Parathyroid adenoma (tissue), 2 donors: Measurements from ENCODE around the gene NXT1.

Experiments
- H2AFZ ChIP-seq: fragments of 300-600 bp; sonication (generic); one replicate; pipeline ENCODE4 v1.7.0; 2017; ENCODE audit warnings: antibody characterized with exemption, mild to moderate bottlenecking
- H3K27ac ChIP-seq: fragments of 300-600 bp; sonication (generic); one replicate; pipeline ENCODE4 v1.7.0; 2017
- H3K27me3 ChIP-seq: fragments of 300-600 bp; sonication (generic); one replicate; pipeline ENCODE4 v1.7.0; 2017; ENCODE audit warnings: low read length; ENCODE audit not compliant: control insufficient read depth, insufficient read depth
- H3K36me3 ChIP-seq: fragments of 300-600 bp; sonication (generic); one replicate; pipeline ENCODE4 v1.7.0; 2017; ENCODE audit warnings: low read length; ENCODE audit not compliant: control insufficient read depth, insufficient read depth
- H3K4me1 ChIP-seq: fragments of 300-600 bp; sonication (generic); one replicate; pipeline ENCODE4 v1.7.0; 2017; ENCODE audit warnings: control low read depth
- H3K4me2 ChIP-seq: fragments of 300-600 bp; sonication (generic); one replicate; pipeline ENCODE4 v1.7.0; 2017; ENCODE audit warnings: low read length
- H3K4me3 ChIP-seq: fragments of 300-600 bp; sonication (generic); one replicate; pipeline ENCODE4 v1.7.0; 2017; ENCODE audit warnings: low read depth, low read length
- H3K79me2 ChIP-seq: fragments of 300-600 bp; sonication (generic); one replicate; pipeline ENCODE4 v1.7.0; 2017; ENCODE audit warnings: control low read depth
- H3K9ac ChIP-seq: fragments of 300-600 bp; sonication (generic); one replicate; pipeline ENCODE4 v1.7.0; 2017; ENCODE audit warnings: mild to moderate bottlenecking
- H3K9me3 ChIP-seq: fragments of 300-600 bp; sonication (generic); one replicate; pipeline ENCODE4 v1.7.0; 2017; ENCODE audit warnings: low read length; ENCODE audit not compliant: control insufficient read depth
- TF ChIP-seq, protein P1 (sequence below): fragments of 300-600 bp; sonication (generic); IDR thresholded peaks from one replicate; pipeline ENCODE4 v1.7.0; 2017; ENCODE audit warnings: antibody characterized with exemption, mild to moderate bottlenecking
- donor health status: primary hyperparathyroidism.

NXT1 gene

DNA sequence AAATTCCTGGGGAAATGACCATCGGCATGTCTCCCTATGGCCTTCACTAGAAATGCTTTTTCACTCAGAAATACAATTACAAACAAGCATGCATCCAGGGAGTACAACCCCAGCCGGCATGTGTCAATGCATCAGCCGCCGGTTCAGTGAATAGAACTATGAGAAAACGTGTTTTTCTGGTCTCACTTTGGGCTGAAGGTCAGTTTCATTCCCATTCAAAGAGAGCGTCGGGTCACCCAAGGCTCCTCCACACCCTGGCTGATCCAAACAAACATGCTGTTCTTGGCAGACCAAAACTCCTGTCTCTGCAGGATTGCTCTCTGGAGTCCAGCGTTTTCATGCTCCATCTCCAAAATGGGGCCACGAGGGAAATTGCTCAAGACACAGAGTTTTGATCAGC lies 35.5 kb upstream of the NXT1 start:
- Histone ChIP-seq H3K9ac (no peak overlapping the region), H3K27me3 (no peaks in the 10 kb centered on the region), H3K9me3 (no peaks in the 10 kb centered on the region), H3K4me1 (no peaks in the 10 kb centered on the region), H2AFZ (no peak overlapping the region), H3K4me2 (no peak overlapping the region), H3K27ac (no peak overlapping the region), H3K36me3 (no peaks in the 10 kb centered on the region), H3K79me2 (no peaks in the 10 kb centered on the region), H3K4me3 (no peak overlapping the region)
- TF ChIP-seq, protein P1, sequence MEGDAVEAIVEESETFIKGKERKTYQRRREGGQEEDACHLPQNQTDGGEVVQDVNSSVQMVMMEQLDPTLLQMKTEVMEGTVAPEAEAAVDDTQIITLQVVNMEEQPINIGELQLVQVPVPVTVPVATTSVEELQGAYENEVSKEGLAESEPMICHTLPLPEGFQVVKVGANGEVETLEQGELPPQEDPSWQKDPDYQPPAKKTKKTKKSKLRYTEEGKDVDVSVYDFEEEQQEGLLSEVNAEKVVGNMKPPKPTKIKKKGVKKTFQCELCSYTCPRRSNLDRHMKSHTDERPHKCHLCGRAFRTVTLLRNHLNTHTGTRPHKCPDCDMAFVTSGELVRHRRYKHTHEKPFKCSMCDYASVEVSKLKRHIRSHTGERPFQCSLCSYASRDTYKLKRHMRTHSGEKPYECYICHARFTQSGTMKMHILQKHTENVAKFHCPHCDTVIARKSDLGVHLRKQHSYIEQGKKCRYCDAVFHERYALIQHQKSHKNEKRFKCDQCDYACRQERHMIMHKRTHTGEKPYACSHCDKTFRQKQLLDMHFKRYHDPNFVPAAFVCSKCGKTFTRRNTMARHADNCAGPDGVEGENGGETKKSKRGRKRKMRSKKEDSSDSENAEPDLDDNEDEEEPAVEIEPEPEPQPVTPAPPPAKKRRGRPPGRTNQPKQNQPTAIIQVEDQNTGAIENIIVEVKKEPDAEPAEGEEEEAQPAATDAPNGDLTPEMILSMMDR: no peak

DNA sequence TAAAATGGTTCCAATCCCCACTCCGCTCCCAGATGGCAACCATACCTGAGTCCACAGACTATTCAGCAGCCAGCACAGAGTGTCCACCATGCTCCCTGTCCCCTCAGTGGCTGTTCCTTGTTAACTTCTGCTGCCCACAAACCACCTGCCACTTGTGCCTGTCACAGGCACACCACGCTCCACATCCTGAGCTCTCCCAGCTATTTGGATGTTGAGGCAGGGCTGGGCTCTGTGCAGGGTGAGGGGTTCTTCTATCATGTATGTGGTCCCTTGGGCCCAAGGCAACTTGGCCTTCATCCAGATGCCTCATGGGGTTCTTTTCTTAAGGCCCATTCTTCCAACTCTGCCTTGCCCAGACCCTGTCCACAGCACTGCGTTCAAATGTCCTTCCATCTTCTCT lies 34.0 kb upstream of the NXT1 start:
- no peaks in the 10 kb centered on the region for H3K79me2 ChIP-seq
- TF ChIP-seq, protein P1: no peak
- H3K4me2 ChIP-seq: no peak overlapping the region
- H3K4me1 ChIP-seq: no peaks in the 10 kb centered on the region
- H3K36me3 ChIP-seq: no peaks in the 10 kb centered on the region
- H3K9me3 ChIP-seq: no peaks in the 10 kb centered on the region
- no peak overlapping the region for H3K9ac ChIP-seq
- H3K4me3 ChIP-seq: no peak overlapping the region
- H3K27ac ChIP-seq: no peak overlapping the region
- no peak overlapping the region for H2AFZ ChIP-seq
- H3K27me3 ChIP-seq: no peaks in the 10 kb centered on the region

DNA sequence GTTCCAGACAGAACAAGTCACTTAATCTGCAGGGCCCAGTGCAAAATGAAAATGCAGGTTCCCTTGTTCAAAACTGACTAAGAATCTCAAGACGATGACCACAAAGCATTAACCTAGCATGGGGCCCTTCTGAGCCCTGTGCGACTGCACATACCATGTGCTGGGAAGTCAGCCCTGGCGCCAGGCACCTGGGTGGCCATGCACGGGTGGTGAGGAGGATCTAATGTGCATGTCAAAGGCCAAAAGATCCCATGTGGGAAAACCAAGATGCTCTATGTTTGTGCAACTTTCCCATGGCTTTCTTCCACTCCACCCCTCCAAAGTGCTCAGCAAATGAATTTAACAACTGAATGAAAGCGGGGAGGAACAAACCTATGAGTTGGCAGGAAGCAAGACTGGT lies 33.5 kb upstream of the NXT1 start:
- TF ChIP-seq, protein P1: no peak
- no peak overlapping the region for H3K27ac ChIP-seq
- H3K79me2 ChIP-seq: no peaks in the 10 kb centered on the region
- H3K27me3 ChIP-seq: no peaks in the 10 kb centered on the region
- no peaks in the 10 kb centered on the region for H3K4me1 ChIP-seq
- no peak overlapping the region for H2AFZ ChIP-seq
- no peaks in the 10 kb centered on the region for H3K36me3 ChIP-seq
- no peaks in the 10 kb centered on the region for H3K9me3 ChIP-seq
- no peak overlapping the region for H3K9ac ChIP-seq
- H3K4me2 ChIP-seq: no peak overlapping the region
- no peak overlapping the region for H3K4me3 ChIP-seq

DNA sequence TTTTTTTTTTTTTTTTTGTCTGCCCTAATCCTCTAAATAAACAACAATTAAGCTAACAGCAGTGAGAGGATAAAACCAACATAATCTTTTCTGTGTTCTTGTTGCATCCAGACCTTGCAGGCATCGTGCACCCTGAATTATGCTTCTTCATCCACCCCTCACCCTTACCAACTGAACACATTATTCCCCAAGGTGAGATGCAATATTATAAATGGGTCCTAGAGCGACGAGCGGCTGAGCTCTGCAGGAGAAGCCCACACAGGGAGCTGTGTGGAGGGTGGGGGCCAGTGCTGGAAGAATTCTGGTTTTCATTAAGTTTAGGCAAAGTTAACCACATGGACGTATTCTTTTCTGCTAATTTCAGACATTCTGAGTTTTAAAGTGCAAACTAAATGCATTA lies 32.2 kb upstream of the NXT1 start:
- Histone ChIP-seq H3K4me2 (no peak overlapping the region), H3K9ac (no peak overlapping the region), H3K4me3 (no peak overlapping the region), H2AFZ (no peak overlapping the region), H3K27me3 (no peaks in the 10 kb centered on the region), H3K9me3 (no peaks in the 10 kb centered on the region), H3K79me2 (no peaks in the 10 kb centered on the region), H3K27ac (no peak overlapping the region), H3K4me1 (no peaks in the 10 kb centered on the region), H3K36me3 (no peaks in the 10 kb centered on the region)
- TF ChIP-seq, protein P1: no peak

DNA sequence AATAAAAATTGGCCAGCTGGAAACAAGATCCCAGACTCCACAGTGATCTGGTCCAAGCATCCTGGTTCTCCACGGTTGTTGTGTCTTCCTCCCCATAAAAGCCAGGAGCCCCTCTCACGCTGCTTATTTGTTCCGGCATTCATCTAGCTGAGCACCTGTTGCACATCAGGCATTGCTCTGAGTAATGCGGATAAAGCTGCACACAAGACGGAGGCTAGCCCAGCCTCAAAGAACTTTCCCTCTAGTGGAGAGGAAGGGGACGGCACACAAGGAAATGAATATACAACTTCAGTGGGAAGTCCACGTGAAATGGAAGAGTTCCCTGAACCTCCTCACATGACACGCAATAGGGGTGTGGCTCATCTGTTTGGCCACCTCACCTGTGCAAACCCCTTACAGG lies 30.3 kb upstream of the NXT1 start:
- TF ChIP-seq, protein P1: no peak
- Histone ChIP-seq H3K9me3 (no peaks in the 10 kb centered on the region), H3K4me2 (no peak overlapping the region), H3K27ac (no peak overlapping the region), H3K9ac (no peak overlapping the region), H3K4me3 (no peak overlapping the region), H3K36me3 (no peaks in the 10 kb centered on the region), H3K4me1 (no peaks in the 10 kb centered on the region), H2AFZ (no peak overlapping the region), H3K79me2 (no peaks in the 10 kb centered on the region), H3K27me3 (no peaks in the 10 kb centered on the region)
